Tracheal epithelial cell (primary cell): ENCODE results near the gene PTGS2. TPM values are rescaled to one million over a fixed set of nuclear protein-coding genes. Genes with fewer than 3 reads are reported as not detected.

ENCODE experiments used
- total RNA-seq: library from RNA; depleted of rRNA; stranded (reverse); fragments of >200 nt; gene quantifications from 2 replicates; pipeline ENCODE4 v1.2.1, GENCODE V29; 2014

The PTGS2 gene
- total RNA-seq: 13.4 and 165 TPM in 2 replicates

GRCh38 chr1:186680245-186681061 lies at the start of gene PTGS2:
Gene PTGS2 (minus strand): TSS chr1:186680423. CDS start chr1:186680290, 133 bp downstream.

Other genes with a start within 250 kb of the PTGS2 start
- gene PDC, start 219.3 kb downstream of the PTGS2 start, total RNA-seq: not detected in 2 replicates
- gene PLA2G4A, start 148.5 kb upstream of the PTGS2 start, total RNA-seq: 7.5 and 9.2 TPM in 2 replicates